Measurements from ENCODE around the gene STOML1.
A peak's percentile ranks its signal among the peaks of the same experiment; 100 is the strongest.

The STOML1 gene

GRCh38 chr15:73986776-73987056 is 5.4 kb downstream of the STOML1 start:
- TF ChIP-seq EZH2phosphoT487 (IDR thresholded peaks at IDR 0.05; ENCODE audit: borderline replicate concordance) = no peak
- peak; percentile 25; the same call in 1 of the 2 replicates for TF ChIP-seq CTCF (conservative IDR thresholded peaks at IDR 0.05; ENCODE audit: low read length)
- no peak overlapping the region for H2AFZ ChIP-seq (ENCODE audit: low read length)

GRCh38 chr15:73986055-73986775 is 5.9 kb downstream of the STOML1 start:
- Histone ChIP-seq H3F3A (ENCODE audit: low read depth) (0 out of 2 replicates have a peak, but pooled peaks cover 9% of the 10 kb centered on the region), H3K79me2 (ENCODE audit: insufficient read depth, low read length) (no peaks in the 10 kb centered on the region), H3K9ac (ENCODE audit: low read depth, low read length, poor library complexity, severe bottlenecking) (peak overlapping the region; percentile 76), H2AFZ (ENCODE audit: low read length) (no peak overlapping the region), H3K4me3 (ENCODE audit: low read length, poor library complexity, severe bottlenecking) (no peak overlapping the region), H3K4me1 (ENCODE audit: insufficient read depth, low read length, poor library complexity, severe bottlenecking) (peaks cover 62% of the 10 kb centered on the region), H3K27me3 (ENCODE audit: insufficient read depth, low read length, poor library complexity, severe bottlenecking) (no peaks in the 10 kb centered on the region), H3K4me2 (ENCODE audit: low read depth, low read length, poor library complexity, severe bottlenecking) (peak overlapping the region; percentile 82), H3K9me3 (ENCODE audit: insufficient read depth, low read depth, low read length) (no peaks in the 10 kb centered on the region), H3K36me3 (ENCODE audit: insufficient read depth, low read length) (no peaks in the 10 kb centered on the region), H3K9me2 (replicated peaks; ENCODE audit: low read depth, low read length) (no peaks in the 10 kb centered on the region), H4K20me1 (ENCODE audit: insufficient read depth, low read length, poor library complexity, severe bottlenecking) (no peaks in the 10 kb centered on the region)
- TF ChIP-seq CTCF (conservative IDR thresholded peaks at IDR 0.05; ENCODE audit: low read length) (no peak), EZH2phosphoT487 (IDR thresholded peaks at IDR 0.05; ENCODE audit: borderline replicate concordance) (no peak)

More at GRCh38 chr15:73986776-73987056, 5.4 kb downstream of the STOML1 start:
- H3K36me3 ChIP-seq (ENCODE audit: insufficient read depth, low read length) = no peaks in the 10 kb centered on the region
- H3K4me2 ChIP-seq (ENCODE audit: low read depth, low read length, poor library complexity, severe bottlenecking) = peak overlapping the region; percentile 82
- H3K9me2 ChIP-seq (replicated peaks; ENCODE audit: low read depth, low read length) = no peaks in the 10 kb centered on the region
- H3K4me1 ChIP-seq (ENCODE audit: insufficient read depth, low read length, poor library complexity, severe bottlenecking) = peaks cover 62% of the 10 kb centered on the region
- peak overlapping the region; percentile 76 for H3K9ac ChIP-seq (ENCODE audit: low read depth, low read length, poor library complexity, severe bottlenecking)
- no peaks in the 10 kb centered on the region for H3K27me3 ChIP-seq (ENCODE audit: insufficient read depth, low read length, poor library complexity, severe bottlenecking)
- no peaks in the 10 kb centered on the region for H3K9me3 ChIP-seq (ENCODE audit: insufficient read depth, low read depth, low read length)
- no peak overlapping the region for H3K4me3 ChIP-seq (ENCODE audit: low read length, poor library complexity, severe bottlenecking)
- H3K79me2 ChIP-seq (ENCODE audit: insufficient read depth, low read length) = no peaks in the 10 kb centered on the region
- H3F3A ChIP-seq (ENCODE audit: low read depth) = 0 out of 2 replicates have a peak, but pooled peaks cover 9% of the 10 kb centered on the region
- H4K20me1 ChIP-seq (ENCODE audit: insufficient read depth, low read length, poor library complexity, severe bottlenecking) = no peaks in the 10 kb centered on the region

- TF ChIP-seq EZH2phosphoT487 (IDR thresholded peaks at IDR 0.05; ENCODE audit: borderline replicate concordance) = no peak
- TF ChIP-seq CTCF (conservative IDR thresholded peaks at IDR 0.05; ENCODE audit: low read length) = no peak
- Histone ChIP-seq H3K36me3 (ENCODE audit: insufficient read depth, low read length) (no peaks in the 10 kb centered on the region), H3K4me3 (ENCODE audit: low read length, poor library complexity, severe bottlenecking) (peak overlapping the region; percentile 34), H3K27me3 (ENCODE audit: insufficient read depth, low read length, poor library complexity, severe bottlenecking) (no peaks in the 10 kb centered on the region), H2AFZ (ENCODE audit: low read length) (no peak overlapping the region), H3F3A (ENCODE audit: low read depth) (0 out of 2 replicates have a peak, but pooled peaks cover 12% of the 10 kb centered on the region), H3K79me2 (ENCODE audit: insufficient read depth, low read length) (no peaks in the 10 kb centered on the region), H3K9me2 (replicated peaks; ENCODE audit: low read depth, low read length) (no peaks in the 10 kb centered on the region), H4K20me1 (ENCODE audit: insufficient read depth, low read length, poor library complexity, severe bottlenecking) (no peaks in the 10 kb centered on the region), H3K4me1 (ENCODE audit: insufficient read depth, low read length, poor library complexity, severe bottlenecking) (peaks cover 69% of the 10 kb centered on the region), H3K9ac (ENCODE audit: low read depth, low read length, poor library complexity, severe bottlenecking) (peak overlapping the region; percentile 76), H3K4me2 (ENCODE audit: low read depth, low read length, poor library complexity, severe bottlenecking) (peak overlapping the region; percentile 82), H3K9me3 (ENCODE audit: insufficient read depth, low read depth, low read length) (no peaks in the 10 kb centered on the region)
Observed at GRCh38 chr15:73985101-73985873, 6.8 kb downstream of the STOML1 start.
